Measurements from ENCODE around the gene LPAR6. TPM values are rescaled to one million over a fixed set of nuclear protein-coding genes. Genes with fewer than 3 reads are reported as not detected.

The LPAR6 gene
- total RNA-seq, 2 donors from 2014 or later: 17.3 to 66.5 TPM

DNA sequence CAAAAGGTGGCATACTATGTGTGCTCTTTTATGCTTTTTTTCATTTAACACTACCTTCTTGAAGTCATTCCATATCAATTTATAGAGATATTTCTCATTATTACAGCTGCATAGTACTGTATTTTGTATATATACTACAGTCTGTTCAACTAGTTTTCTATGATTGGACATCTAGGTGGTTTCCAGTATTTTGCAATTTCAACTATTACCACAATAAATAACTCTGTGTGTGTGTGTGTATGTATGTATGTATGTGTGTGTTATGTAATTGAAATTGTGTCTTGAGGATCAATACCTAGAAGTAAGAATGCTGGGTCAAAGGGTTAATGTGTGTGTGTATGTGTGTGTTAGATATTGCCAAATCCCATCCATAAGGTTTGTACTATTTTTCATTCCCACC is 7.0 kb downstream of the LPAR6 start:
- Histone ChIP-seq H3K27ac (peak overlapping the region; percentile 37 to 86), H3K4me1 (replicated peaks) (peaks cover 6% of the 10 kb centered on the region), H3K36me3 (no peaks in the 10 kb centered on the region), H3K4me3 (no peak overlapping the region), H3K27me3 (replicated peaks; ENCODE audit: insufficient read depth) (no peaks in the 10 kb centered on the region), H3K9me3 (no peaks in the 10 kb centered on the region)
- no peak for DNase-seq (ENCODE audit: low spot score)
- no peak for TF ChIP-seq POLR2AphosphoS5 (IDR thresholded peaks at IDR 0.05)
- TF ChIP-seq, protein P1, sequence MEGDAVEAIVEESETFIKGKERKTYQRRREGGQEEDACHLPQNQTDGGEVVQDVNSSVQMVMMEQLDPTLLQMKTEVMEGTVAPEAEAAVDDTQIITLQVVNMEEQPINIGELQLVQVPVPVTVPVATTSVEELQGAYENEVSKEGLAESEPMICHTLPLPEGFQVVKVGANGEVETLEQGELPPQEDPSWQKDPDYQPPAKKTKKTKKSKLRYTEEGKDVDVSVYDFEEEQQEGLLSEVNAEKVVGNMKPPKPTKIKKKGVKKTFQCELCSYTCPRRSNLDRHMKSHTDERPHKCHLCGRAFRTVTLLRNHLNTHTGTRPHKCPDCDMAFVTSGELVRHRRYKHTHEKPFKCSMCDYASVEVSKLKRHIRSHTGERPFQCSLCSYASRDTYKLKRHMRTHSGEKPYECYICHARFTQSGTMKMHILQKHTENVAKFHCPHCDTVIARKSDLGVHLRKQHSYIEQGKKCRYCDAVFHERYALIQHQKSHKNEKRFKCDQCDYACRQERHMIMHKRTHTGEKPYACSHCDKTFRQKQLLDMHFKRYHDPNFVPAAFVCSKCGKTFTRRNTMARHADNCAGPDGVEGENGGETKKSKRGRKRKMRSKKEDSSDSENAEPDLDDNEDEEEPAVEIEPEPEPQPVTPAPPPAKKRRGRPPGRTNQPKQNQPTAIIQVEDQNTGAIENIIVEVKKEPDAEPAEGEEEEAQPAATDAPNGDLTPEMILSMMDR (IDR thresholded peaks at IDR 0.05): no peak
- TF ChIP-seq POLR2A (IDR thresholded peaks at IDR 0.05): no peak
- intact Hi-C loops (cut with DNase I): no loop called here

DNA sequence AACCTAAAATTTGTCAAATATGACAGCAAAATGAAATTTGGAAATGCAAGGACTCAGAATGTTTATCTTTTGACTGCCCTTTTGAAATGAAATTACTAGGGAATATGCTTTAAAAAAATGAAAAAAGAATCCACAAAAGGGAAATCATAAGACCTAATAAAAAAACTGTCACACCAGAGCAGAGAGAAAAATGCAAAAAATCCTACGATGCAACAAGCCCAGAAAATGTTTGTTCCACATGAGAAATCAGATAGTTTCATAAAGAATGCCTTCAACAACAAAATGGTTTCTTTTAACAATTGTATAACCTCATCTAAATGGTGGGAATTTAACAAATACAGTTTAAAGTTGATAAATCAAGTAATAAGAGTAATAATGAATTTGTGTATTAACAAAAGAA is 8.0 kb downstream of the LPAR6 start:
- intact Hi-C loops (cut with DNase I): loop anchor here (5.0 kb wide), 1 partner anchor 167 kb away; no protein-coding TSS in a partner anchor
- H3K4me3 ChIP-seq: no peak overlapping the region
- no peak for DNase-seq (ENCODE audit: low spot score)
- H3K4me1 ChIP-seq (replicated peaks): peaks cover 10% of the 10 kb centered on the region
- H3K27ac ChIP-seq: peak overlapping the region; percentile 37 to 72
- H3K36me3 ChIP-seq: no peaks in the 10 kb centered on the region
- 28% methylated on average over 1 of the region's 1 CpG for WGBS
- no peaks in the 10 kb centered on the region for H3K9me3 ChIP-seq
- no peaks in the 10 kb centered on the region for H3K27me3 ChIP-seq (replicated peaks; ENCODE audit: insufficient read depth)
- TF ChIP-seq, protein P1 (IDR thresholded peaks at IDR 0.05): no peak
- TF ChIP-seq POLR2AphosphoS5 (IDR thresholded peaks at IDR 0.05): no peak
- no peak for TF ChIP-seq POLR2A (IDR thresholded peaks at IDR 0.05)

DNA sequence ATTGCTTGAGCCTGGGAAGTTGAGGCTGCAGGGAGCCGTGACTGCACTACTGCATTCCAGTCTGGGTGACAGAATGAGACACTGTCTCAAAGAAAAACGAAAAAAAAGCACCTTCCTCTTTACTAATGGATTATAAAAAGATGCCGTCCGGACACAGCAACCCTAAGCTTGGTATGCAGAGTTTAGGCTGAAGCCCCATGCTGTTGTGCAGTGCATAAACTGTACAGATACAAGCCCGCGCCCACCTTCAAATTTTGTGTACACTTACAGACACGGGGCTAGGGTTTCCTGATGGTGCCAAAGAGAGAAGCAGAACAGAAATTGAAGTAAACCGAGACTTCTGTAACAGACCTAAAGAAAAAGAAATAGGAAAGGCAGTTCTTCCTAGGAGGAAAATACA is 9.0 kb downstream of the LPAR6 start:
- Histone ChIP-seq H3K9me3 (no peaks in the 10 kb centered on the region), H3K4me3 (no peak overlapping the region), H3K36me3 (no peaks in the 10 kb centered on the region), H3K27ac (peak overlapping the region; percentile 17 to 72), H3K4me1 (replicated peaks) (peaks cover 10% of the 10 kb centered on the region), H3K27me3 (replicated peaks; ENCODE audit: insufficient read depth) (no peaks in the 10 kb centered on the region)
- DNase-seq (ENCODE audit: low spot score): no peak
- TF ChIP-seq POLR2A (IDR thresholded peaks at IDR 0.05): no peak
- TF ChIP-seq, protein P1 (IDR thresholded peaks at IDR 0.05): no peak
- no peak for TF ChIP-seq POLR2AphosphoS5 (IDR thresholded peaks at IDR 0.05)
- intact Hi-C loops (cut with DNase I): loop anchor here (2.0 to 5.0 kb wide), 2 partner anchors 29 to 168 kb away; no protein-coding TSS in a partner anchor
- WGBS: 78% methylated on average over 8 of the region's 8 CpGs

DNA sequence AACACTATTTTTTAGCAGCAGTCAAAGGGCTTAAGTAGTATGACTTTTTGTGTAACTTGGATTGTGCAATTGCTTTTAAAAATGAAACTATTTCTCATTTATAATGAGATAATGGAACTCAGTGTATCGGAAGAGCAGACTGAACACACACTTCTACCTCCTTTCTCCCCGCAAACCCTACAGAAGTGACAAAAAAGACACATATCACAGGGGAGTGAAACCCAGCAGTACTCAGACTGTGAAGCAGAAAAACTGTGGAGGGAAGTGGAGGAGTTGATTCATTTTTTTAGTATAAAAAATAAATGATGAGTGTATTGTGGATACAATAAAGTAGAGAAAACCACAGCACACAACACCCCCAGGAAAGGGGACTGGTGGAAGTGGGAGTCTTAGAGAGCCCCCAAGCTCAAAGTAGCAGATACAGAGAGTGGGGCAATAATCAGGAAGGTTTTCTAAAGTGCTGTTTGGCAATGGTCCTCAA is 9.7 kb downstream of the LPAR6 start:
- TF ChIP-seq POLR2A (IDR thresholded peaks at IDR 0.05) (peak; percentile 15), POLR2AphosphoS5 (IDR thresholded peaks at IDR 0.05) (peak; percentile 60)
- TF ChIP-seq, protein P1 (IDR thresholded peaks at IDR 0.05): no peak
- Histone ChIP-seq H3K4me3 (peak overlapping the region in 1 of 2 donors; percentile 12), H3K27ac (peak overlapping the region; percentile 62 to 72), H3K36me3 (no peaks in the 10 kb centered on the region), H3K9me3 (no peaks in the 10 kb centered on the region), H3K4me1 (replicated peaks) (peaks cover 10% of the 10 kb centered on the region), H3K27me3 (replicated peaks; ENCODE audit: insufficient read depth) (no peaks in the 10 kb centered on the region)
- WGBS: 9% methylated on average over 2 of the region's 2 CpGs
- intact Hi-C loops (cut with DNase I): loop anchor here (2.0 to 5.0 kb wide), 2 partner anchors 30 to 169 kb away; no protein-coding TSS in a partner anchor
- no peak for DNase-seq (ENCODE audit: low spot score)

DNA sequence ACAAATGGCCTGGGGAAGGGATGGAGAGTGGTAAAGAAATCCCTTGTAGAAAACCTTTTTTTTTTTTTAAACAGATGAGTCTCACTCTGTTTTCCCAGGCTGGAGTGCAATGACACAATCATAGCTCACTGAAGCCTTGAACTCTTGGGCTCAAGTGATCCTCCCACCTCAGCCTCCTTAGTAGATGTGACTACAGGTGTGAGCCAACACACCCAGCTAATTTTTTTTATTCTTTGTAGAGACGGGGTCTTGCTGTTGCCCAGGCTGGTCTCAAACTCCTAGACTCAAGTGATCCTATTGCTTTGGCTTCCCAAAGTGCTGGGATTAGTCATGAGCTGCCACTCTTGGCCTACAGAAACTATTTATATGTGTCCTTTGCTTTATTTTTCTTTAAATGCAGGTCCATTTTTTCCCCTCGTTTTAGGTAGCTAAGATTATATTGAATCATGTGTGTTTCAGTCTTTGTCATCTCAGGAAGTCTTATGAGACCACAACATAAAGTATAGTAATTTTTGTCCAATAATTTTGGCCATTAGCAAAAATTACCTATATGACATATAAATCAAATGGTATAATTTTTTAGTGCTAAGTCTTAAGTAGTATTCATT is 10.5 kb downstream of the LPAR6 start:
- TF ChIP-seq POLR2A (IDR thresholded peaks at IDR 0.05): no peak
- 66% methylated on average over 2 of the region's 2 CpGs for WGBS
- Histone ChIP-seq H3K4me1 (replicated peaks) (peaks cover 11% of the 10 kb centered on the region), H3K9me3 (no peaks in the 10 kb centered on the region), H3K36me3 (no peaks in the 10 kb centered on the region), H3K27me3 (replicated peaks; ENCODE audit: insufficient read depth) (no peaks in the 10 kb centered on the region), H3K27ac (peak overlapping the region; percentile 69 to 72), H3K4me3 (no peak overlapping the region)
- intact Hi-C loops (cut with DNase I): loop anchor here (2.0 to 5.0 kb wide), 2 partner anchors 30 to 170 kb away; no protein-coding TSS in a partner anchor
- no peak for DNase-seq (ENCODE audit: low spot score)

Data from prostate gland (tissue), 2 donors.